ENCODE measurements around the gene TNFRSF4. TPM values are rescaled to one million over a fixed set of nuclear protein-coding genes. Genes with fewer than 3 reads are reported as not detected.

The TNFRSF4 gene
- total and polyA plus RNA-seq, 9 of the 15 experiments (the other 6 are each of a cell fraction or from before 2014, with no cell fraction given) = 0.07 to 0.44 (median 0.19) TPM; not detected in 5

DNA sequence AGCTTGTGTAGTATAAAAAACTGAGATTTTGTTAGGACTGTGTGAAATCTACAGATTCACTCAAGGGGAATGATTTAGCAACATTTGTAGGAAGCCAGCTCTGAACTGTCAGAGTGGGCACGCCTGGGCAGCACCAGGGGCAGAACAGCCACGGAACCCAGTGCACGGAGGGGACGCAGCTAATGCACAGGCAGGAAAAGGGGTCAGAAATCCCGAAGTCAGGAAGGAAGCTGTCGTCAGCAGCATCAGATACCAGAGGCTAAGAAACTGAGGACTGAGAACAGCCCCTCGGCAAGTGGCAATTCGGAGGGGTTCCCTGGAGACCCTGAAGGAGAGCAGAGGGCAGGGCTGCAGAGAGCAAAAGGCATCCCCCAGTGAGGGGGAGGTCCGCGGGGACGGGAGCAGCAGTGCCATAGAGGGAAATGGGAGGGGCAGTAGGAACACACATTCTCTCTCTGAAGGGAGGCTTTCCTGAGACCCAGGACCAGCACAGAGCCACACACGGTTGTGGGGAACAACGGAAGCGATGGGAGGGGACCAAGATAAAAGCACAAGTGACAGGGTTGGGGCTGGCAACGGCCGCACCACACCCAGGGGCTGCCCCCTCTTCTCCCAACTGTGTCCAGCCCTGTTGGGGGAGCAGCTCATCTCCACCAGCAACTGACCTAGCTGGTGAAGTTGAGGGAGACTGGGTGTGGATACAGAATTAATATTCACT lies 47.0 kb upstream of the TNFRSF4 start (continued):
- TF ChIP-seq, protein P1, sequence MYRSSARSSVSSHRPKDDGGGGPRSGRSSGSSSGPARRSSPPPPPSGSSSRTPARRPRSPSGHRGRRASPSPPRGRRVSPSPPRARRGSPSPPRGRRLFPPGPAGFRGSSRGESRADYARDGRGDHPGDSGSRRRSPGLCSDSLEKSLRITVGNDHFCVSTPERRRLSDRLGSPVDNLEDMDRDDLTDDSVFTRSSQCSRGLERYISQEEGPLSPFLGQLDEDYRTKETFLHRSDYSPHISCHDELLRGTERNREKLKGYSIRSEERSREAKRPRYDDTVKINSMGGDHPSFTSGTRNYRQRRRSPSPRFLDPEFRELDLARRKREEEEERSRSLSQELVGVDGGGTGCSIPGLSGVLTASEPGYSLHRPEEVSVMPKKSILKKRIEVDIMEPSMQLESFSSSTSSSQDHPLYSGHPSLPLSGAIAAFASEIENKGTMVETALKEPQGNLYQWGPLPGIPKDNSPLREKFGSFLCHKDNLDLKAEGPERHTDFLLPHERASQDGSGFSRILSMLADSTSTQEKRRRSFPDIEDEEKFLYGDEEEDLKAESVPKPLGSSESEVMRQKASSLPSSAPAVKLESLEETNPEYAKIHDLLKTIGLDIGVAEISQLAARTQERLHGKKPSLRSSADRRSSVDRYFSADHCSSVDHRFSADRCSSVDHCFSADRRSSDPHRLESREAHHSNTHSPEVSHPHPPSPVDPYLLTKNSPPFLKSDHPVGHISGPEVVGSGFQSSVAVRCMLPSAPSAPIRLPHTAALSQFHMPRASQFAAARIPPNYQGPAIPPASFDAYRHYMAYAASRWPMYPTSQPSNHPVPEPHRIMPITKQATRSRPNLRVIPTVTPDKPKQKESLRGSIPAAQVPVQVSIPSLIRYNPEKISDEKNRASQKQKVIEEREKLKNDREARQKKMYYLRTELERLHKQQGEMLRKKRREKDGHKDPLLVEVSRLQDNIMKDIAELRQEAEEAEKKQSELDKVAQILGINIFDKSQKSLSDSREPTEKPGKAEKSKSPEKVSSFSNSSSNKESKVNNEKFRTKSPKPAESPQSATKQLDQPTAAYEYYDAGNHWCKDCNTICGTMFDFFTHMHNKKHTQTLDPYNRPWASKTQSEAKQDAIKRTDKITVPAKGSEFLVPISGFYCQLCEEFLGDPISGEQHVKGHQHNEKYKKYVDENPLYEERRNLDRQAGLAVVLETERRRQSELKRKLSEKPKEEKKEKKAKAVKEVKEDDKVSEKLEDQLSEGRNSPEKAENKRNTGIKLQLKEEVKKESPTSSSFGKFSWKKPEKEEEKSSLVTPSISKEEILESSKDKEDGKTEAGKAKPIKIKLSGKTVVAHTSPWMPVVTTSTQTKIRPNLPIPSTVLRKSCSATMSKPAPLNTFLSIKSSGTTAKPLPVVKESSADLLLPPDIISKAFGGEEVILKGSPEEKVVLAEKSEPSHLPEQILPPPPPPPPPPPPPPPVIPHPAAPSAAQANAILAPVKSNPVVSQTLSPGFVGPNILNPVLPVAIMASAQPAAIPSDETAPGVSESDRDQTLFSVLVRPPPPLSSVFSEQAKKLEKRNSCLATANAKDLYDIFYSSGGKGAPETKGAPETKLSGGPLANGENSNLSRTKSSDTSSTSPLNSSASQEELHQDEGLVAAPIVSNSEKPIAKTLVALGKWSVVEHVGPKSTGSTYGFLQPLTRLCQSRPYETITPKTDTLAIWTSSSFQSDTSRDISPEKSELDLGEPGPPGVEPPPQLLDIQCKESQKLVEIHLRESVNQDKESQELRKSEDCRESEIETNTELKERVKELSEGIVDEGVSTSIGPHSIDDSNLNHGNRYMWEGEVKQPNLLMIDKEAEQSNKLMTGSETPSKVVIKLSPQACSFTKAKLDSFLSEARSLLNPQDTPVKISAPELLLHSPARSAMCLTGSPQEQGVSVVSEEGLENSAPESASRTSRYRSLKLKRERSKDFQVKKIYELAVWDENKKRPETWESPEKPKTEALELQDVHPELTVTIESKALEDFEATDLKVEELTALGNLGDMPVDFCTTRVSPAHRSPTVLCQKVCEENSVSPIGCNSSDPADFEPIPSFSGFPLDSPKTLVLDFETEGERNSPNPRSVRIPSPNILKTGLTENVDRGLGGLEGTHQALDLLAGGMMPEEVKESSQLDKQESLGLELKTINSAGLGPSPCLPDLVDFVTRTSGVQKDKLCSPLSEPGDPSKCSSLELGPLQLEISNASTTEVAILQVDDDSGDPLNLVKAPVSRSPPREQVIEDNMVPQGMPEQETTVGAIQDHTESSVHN (IDR thresholded peaks at IDR 0.05; ENCODE audit: borderline replicate concordance in 1 of 2, low read depth in 1 of 2) = no peak
- TF ChIP-seq MED1 (CRISPR knock-in tag; IDR thresholded peaks at IDR 0.05; ENCODE audit: borderline replicate concordance) = no peak
- no peak for TF ChIP-seq ZBTB17 (CRISPR knock-in tag; IDR thresholded peaks at IDR 0.05)
- TF ChIP-seq, protein P2, sequence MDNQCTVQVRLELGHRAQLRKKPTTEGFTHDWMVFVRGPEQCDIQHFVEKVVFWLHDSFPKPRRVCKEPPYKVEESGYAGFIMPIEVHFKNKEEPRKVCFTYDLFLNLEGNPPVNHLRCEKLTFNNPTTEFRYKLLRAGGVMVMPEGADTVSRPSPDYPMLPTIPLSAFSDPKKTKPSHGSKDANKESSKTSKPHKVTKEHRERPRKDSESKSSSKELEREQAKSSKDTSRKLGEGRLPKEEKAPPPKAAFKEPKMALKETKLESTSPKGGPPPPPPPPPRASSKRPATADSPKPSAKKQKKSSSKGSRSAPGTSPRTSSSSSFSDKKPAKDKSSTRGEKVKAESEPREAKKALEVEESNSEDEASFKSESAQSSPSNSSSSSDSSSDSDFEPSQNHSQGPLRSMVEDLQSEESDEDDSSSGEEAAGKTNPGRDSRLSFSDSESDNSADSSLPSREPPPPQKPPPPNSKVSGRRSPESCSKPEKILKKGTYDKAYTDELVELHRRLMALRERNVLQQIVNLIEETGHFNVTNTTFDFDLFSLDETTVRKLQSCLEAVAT (IDR thresholded peaks at IDR 0.05) = no peak
- TF ChIP-seq STAT5A (IDR thresholded peaks at IDR 0.05; ENCODE audit: borderline replicate concordance, low read length) = no peak
- no peak for TF ChIP-seq GATAD2A (IDR thresholded peaks at IDR 0.05)
- no peak for TF ChIP-seq KDM5B (IDR thresholded peaks at IDR 0.05; ENCODE audit: insufficient replicate concordance, low read depth, low read length)
- TF ChIP-seq, protein P3, sequence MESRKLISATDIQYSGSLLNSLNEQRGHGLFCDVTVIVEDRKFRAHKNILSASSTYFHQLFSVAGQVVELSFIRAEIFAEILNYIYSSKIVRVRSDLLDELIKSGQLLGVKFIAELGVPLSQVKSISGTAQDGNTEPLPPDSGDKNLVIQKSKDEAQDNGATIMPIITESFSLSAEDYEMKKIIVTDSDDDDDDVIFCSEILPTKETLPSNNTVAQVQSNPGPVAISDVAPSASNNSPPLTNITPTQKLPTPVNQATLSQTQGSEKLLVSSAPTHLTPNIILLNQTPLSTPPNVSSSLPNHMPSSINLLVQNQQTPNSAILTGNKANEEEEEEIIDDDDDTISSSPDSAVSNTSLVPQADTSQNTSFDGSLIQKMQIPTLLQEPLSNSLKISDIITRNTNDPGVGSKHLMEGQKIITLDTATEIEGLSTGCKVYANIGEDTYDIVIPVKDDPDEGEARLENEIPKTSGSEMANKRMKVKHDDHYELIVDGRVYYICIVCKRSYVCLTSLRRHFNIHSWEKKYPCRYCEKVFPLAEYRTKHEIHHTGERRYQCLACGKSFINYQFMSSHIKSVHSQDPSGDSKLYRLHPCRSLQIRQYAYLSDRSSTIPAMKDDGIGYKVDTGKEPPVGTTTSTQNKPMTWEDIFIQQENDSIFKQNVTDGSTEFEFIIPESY (CRISPR knock-in tag; IDR thresholded peaks at IDR 0.05) = no peak

Data from K562 (cell line).